Measurements from ENCODE around the gene RELT. TPM values are rescaled to one million over a fixed set of nuclear protein-coding genes. Genes with fewer than 3 reads are reported as not detected.

The RELT gene
- polyA plus RNA-seq, 12 donors: 2.0 to 9.7 (median 2.9) TPM; not detected in 1

DNA sequence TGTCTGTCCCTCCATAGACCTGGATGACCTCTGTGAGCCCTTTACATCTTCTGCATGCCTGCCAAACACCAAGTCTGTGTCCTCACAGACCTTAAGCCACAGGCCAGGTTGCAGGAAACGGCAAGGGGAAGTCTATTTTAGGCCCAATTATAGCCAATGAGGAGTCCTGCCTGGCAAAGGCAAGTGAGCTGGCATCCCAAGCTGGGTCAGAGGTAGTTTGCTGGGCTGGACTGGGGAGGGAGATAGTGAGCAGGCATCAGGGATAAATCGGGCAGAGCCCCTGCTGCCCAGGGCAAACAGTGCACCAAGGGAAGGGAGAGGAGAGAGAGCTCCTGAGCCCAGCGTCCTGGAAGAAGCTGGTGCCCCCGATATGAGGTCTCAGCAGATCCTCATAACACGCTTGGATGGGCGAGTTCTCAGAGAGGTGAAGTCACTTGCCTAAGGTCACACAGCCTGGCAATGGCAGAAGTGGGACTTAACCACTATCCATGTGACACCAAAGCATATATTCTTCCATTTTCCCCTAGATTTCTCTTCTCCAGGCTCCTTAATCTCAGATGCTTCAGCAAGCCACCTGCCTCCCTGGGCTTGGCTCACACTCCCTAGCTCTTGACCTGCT is 3.7 kb upstream of the RELT start:
- DNase-seq: no peak

DNA sequence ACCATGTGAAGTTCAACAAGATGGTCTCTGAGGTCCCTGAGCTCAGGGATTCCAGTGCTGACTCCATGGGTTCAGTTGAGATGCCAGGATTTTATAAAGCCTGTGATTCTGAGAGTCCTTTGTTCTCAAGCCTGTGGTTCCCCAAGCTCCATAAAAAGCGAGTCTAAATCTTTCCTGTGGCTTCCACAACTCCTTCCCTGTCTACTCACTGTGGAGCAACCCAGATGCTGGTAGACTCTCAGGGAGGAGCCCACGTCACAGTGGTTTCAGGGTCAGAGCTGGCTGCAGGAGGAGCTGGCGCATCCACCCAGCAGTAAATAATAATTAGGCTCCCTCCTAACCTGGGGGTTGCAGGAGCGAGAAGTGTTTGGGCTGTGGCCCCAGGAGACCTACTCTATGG is 2.0 kb upstream of the RELT start:
- no peak for DNase-seq

DNA sequence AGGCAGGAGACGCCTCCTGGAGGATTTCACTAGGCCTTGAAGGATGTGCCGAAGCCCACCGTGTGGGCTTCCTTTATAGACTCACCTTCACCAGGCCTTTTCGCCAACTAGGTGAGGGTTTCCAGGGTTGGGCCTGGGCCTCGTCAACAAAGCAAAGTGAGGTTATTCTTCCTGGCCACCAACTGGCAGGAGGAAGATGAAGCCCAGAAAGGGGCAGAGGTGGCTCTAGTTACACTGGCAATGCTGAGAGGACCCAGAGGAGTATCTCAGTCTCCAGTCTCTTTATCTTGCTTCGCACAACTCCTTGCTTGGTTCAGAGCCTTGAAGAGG is 404 bp upstream of the RELT start:
- DNase-seq: no peak

DNA sequence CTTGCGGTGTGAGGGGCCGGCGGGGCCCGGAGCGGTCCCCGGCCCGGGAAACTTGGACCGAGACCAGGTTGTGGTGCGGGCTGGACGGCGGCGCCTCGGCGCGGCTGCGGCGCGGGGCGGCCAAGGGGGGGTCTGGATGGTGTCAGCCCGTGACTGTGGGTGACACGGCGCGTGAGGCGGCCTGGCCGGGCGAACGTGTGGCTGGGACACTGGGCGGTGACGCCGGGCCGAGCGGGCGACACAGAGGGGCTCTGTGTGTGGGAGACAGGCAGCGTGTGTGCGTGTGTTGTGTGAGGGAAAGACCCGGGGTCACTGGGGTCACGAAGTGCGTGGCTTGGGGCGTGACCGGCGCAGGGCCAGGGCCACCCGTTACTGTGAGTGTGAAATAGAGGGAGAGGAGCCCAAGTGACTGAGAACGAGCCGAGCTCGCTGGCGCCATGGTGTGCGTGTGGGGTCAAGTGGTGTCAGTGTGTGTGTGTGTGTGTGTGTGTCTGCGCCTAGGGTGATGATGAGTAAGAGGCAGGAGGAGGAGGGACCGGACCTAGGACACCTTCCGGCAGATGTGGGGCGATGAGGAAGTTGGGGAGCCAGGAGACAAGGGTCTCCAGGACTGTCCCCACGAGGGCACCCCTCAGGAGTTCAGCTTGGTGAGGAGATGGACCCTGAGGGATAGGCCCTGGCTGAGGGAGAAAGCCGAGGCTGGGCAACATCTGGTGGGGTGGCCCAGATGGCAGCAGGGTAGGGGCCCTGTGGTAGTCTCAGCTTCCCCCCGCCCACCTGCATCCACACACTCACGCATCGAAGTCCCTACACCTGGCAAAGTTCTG is 817 bp downstream of the RELT start:
- DNase-seq: no peak

DNA sequence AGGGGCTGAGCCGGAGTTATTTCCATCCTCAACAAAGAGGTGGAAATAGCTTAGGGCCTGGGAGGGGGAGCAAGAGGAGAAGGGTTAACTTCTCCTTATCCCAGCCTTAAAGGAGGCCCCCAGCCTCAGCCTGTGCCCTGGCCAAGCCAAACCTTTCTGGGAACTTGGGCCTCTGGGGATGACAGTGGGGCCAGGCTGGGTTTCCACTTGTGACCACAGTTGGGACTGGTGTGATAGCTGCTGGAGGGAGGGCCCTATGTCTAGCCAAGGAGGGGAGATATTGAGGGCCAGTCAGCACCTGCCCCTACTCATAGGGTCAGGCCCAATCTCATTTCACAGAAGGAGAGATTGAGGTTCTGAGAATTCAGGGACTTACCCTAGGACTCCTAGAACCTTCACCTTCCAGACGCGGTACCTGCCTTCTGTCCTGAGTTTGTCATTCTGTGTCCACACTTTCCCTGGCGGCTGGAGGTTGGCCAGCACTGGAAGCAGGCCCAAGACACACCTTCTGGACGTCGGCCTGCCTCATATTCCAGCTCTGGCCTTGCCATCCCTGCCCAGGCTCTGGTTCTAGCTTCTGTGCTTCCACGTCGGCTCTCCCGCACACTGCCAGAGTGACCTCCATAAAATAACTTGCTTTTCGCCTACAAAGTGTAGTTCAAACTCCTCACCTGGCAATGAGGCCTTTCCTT is 3.1 kb downstream of the RELT start:
- no peak for DNase-seq

DNA sequence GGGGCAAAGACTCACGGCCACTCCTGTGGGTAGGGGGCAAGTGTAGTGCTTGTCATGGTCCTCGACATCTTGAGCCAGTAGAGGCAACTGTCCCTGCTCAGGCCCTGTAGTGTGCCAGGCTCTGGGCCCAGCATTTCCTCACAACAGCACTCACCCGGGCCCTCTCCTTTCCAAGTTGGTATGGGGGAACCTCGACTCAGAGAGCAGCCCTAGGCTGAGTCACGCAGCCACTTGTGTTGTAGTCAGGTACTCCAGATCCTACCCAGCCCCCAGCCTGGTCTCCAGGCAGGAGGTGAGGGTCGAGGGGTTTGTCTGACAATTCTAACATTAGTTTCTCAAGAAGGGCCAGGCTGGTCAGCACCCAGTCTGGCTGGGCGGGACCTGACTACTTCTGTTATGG is 4.1 kb downstream of the RELT start:
- DNase-seq: no peak

DNA sequence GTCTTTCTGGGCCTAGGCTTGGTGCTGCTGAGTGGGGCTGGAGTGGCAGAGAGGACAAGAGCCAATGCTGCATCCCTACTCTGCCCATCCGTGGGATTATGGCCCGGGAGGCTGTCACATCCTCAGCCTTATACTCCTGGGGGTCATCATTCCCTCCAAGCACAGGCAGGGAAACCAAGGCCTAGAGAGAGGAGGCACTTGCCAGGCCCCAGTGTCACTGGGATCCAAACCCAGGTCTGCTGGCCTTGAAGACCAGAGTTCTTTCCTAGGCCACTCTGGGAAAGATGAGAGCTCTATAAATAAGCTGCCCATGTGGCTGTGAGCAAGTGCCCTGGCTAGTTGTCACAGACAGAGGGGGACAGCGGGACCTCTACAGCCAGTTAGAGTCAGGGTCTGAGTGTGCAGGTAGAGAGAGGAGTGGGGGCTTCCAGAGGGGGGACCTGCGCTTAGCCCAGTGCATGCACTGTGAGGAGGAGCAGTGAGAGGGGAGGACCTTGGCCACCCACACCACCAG is 4.8 kb downstream of the RELT start:
- no peak for DNase-seq

DNA sequence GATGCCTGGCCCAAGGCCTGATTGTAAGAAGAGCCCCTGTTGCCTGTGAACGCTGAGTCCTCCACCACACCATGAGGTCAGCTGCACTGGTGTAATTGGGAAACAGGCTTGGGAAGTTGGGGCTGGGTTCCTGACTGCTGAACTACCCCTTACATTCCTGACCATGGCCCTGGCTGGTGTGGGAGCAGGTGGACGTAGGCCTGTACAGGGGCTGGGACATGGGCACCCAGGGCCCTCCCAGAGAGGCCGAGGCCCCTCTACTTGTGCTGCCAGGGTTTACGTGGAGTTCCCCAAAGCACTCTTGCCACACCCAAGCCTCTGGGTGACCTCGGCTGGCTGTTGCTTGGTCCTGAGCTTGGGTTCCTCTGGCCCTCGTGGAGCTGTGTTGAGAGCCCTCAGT is 5.4 kb downstream of the RELT start:
- no peak for DNase-seq

DNA sequence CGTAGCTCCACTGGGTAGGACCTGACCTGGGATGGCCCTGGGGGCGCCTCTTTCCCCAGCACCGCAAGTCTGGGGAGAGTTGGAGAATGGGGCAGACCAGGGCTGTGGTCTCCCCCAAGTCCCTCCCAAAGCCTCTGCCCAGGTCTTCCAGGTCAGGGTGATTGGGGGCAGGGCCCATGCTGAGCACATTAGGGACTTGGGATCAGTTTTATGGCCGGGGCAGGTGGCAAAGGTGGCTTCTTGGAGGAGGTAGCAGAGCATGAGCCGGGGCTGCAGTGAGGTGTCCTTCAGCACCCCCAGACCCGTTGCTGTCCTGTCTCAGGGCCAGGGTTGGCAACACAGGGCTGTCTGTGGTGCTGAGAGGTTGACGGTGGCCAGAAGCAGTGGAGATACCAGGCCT is 6.0 kb downstream of the RELT start:
- DNase-seq: no peak

DNA sequence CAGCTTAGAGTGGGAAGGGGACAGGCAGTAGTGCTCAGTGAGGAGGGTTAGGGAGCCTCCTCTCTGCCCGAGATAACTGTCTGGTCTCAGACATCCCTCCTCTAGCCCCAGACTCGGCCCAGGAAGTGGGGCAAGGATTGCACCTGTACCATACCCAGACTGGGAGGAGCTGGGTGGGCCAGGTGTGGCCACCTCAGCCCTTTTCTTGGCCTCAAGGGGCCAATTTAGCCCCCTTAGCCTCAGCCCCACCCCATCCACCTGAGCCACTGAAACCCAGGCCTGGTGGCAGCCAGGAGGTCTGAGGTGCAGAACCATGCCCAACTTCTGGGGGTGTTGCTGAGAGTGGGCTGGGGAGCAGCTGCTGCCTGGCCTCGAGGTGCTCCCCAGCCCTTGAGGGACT is 6.5 kb downstream of the RELT start:
- no peak for DNase-seq

DNA sequence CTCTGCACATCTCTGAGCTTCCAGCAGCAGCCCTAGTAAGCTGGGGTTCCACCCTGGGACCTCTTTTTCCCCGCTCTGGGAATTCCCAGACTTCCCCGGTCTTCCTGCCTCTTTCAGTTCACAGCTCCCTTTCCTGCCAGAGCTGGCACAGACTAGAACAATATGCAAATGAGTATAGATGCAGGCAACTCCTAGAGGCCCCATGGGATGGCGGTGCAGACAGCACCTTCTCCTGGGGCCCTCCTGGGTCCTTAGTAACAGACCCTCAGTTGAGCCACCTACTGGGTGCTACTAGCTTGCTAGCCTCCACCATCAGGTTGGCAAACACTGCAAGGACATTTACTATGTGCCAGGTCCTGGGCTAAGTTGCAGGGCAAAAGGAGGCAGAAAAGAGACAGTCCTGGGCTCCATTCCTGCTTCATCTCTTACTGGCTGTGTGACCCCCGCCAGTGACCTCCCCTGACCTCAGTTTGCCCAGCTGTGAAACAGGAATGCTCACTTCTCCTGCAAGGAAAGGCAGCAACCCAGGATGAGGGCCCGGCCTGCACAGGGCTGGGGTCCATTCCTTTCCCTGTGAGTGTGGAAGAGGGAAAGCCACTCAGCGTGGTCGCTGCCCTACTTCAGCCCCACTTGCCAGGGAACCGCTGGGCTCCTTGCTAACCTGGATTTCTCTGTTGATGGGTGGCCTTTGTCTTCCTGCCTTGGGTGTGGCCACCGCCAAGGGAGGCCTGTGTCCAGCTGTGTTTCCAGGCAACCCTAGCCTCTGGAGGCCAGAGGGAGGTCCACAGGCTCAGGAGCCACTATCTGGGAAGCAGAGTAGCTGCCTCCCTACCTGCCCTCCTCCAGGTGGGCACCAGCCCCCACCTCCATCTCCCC is 7.3 kb downstream of the RELT start:
- no peak for DNase-seq

DNA sequence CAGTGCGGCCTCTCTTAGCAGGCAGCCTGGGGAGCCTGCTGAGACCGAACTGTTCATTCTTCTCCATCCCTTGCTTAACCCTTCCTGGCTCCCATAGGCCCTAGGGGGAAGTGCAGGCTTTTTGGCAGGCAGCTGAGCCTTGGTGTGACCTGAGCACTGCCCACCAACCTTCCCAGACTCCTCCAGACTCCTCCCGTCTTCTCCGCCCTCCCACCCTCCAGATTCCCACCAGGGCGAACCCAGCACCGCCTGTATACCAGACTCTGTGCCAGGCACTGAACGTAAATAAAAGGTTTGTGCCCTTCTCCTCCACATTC is 7.9 kb downstream of the RELT start:
- DNase-seq: no peak

DNA sequence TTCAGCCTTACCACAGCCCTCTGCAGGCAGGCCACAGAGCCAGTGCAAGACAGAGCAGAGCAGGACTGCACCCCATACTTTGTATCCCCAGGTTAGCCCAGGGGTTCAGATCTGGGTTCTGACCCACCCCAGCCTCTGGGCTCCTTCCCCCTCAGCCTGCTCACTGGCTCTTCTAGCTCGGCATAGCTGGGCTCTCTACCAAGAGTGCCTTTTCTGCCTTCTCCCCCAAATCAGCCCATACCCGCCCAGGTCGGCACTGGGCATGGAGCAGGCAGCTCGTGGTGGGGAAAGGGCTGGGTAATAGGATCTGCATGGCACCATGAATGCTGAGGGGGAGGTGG is 8.3 kb downstream of the RELT start:
- DNase-seq: no peak

DNA sequence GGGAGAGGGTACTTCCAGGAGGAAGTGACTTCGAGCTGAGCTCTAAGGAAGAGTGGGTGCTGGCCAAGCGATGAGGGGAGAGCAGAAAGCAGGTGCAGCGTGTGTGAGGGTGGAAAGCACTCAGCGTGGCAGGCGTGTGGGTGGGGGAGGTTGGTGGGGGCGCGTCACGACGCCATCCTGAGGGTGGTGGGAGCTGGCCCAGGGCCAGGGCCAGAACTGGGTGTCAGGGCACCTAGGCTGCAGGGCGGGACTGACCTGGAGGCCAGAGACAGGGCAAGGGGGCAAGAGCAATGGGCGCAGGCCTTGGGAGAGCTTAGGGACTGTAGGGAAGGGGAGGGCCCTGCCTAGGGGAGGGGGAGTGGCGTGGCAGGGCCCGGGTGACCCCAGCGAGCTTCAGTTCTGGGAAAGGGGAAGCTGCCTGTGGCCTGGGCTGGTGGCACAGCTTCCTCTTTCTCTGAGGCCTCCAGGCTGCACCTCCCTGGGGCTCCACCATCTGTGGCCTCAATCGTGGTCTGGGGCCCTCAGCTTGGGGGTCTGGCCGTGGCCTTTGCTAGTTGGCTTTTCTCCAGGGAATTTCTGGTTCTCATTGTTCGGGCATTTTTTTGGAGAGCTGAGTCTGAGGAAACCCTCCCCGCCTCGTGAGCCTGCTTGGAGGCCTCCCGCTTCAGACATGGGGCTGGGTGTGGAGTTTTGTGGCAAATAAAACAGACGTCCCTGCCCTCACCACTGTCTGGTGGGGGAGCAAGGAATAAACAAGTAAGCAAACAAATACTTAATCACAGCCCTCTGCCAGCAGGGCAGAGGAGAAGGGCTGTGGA is 8.9 kb downstream of the RELT start:
- DNase-seq: no peak

DNA sequence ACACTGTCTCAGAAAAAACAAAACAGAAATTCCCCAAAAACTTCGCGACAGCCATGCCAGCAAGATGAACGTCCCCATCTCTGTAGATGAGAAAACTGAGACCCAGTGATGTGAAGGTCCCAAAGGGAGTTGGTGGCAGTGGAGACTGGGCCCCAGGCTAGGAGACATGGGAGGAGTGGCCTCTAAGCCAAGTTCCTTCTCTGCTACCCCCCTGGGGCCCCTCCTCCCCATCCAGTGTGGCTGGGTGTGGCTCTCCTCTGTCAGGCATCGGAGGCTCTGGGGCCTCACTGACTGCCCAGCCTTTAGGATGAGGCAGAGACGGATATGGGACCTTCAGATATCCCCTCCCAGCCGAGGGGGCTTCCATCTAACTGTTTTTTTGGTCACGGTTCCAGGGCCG is 9.8 kb downstream of the RELT start:
- DNase-seq: no peak

DNA sequence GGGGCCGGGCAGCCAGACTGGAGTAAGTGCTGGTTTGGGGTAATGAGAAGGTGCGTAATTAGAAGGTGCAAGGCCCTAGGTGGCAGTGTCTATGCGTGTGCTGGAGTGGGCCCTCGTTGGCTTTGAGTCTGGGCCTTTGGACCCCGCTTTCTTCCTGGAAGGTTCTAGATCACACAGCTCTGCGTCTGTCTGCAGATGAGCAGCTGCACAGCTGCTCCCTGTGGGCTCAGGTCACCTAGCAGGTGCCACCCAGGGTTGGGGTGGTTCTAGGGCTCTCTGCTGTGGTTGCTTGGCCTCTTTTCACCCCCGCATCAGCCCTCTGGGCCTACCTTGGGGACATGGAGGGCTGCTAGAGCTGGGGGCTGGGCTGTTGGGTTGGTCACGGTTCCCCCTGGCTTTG is 10.3 kb downstream of the RELT start:
- DNase-seq: no peak

DNA sequence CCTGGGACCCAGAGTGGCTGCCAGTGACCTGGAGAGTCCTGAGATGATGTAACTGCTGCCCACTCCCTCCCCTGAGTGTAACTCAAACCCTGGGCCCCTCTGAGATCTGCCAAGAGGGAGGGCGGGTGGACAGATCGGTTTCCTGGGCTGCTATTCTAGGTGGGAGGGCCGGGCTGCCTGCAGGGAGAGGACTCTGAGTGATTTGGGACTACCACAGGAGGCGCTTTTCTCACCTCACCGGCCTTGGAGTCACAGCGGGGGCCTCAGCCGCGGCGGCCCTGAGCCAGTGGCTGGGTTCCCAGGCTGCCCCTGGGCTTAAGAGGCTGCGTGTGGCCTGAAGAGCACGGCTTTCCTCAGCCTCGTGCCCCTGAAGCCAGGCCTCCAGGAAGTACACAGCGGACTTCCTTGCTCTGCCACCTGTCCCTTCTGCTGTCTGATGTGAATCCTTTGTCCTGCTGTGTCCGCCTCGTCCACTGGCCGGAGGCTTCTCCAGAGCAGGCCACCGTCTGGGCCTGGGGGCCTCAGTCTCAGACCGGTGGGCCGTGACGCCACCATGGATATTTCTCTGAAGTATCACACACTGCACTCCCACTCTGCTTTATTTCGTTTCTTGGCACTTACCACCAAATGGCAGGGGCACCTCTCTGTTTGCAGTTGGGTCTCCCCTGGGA is 11.5 kb downstream of the RELT start:
- no peak for DNase-seq

DNA sequence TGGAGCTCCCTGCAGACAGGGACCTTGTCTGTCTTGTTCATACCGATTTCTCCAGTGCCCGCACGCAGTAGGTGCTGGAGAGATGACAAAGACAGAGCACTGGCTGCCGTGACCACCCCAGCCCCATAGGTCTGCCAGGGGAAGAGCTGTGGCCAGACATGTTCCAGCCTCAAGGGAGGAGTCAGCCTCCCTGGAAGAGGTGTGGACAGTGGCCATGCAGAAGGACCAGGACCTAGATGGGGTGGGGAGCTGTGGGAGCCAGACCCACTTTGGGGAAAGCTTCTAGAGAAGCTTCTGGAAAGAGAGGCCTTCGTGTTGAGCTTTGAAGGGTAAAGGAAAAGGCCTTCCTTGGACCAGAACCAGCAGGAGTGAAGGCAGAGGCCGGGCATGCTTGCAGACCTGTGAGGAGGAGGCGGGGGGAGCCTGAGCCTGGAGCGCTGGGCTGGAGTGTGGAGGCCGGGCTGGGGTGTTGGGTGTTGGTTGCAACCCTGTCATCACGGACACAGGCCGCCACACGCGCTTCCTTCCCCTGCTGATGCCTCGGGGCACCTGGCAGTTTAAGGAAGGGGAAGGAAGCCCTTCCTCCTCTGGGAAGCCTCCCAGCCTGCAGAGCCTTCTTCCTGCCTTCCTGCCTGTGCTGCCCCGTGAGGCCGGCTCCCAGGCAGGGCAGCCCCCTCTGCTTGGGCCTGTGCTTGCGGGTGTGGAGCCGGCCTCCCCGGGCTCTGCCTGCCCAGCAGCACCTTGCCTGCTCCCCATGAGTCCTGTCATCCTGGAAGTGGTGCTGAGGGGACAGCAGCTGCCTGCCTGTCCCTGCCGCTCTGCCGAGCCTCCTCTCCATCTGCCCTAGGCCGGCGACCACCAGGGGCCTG is 12.3 kb downstream of the RELT start:
- DNase-seq: no peak

DNA sequence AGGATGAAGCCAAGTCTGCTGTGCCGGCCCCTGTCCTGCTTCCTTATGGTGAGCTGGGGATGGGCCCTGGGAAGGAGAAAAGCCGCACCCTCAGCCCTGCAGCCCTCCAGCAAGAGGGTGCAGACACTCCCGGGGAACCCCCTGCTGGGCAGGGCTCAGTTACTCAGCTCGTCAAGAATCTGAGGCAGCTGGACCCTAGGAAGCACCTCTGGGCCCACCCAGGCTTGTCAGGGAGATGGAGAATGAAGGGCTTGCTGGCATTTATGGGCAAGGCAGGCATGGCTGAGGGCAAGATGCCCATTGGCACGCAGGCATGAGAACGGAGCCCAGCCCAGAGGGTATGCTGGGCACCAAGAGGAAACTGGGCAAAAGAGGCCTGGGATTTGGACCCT is 12.9 kb downstream of the RELT start:
- no peak for DNase-seq

DNA sequence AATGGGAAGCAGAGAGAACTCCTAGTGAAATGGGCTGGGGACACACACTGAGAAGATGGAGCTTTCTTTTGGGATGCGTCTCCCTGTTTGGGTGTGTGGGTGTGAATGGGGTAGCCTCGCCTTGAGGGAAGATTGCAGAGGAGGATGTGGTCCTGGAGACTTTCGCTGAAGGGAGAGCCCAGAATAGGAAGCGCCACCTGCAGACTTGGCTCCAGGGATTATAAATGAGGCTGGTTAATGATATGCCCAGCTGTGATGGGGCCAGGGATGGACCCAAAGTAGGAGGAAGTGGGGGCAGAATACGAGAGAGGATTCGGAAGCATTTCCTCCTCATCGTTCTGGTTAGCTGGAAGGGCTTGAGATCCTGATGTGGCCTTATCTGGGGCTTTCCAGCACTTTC is 13.7 kb downstream of the RELT start:
- no peak for DNase-seq

All from muscle of arm (tissue), 12 donors.